HepG2 (cell line): ENCODE data around the gene RAB40C. TPM values are rescaled to one million over a fixed set of nuclear protein-coding genes. Genes with fewer than 3 reads are reported as not detected.

Experiments used
- CBFB ChIP-seq: sonication (generic); formaldehyde crosslinking; IDR thresholded peaks from 2 replicates; pipeline ENCODE4 v1.4.0; 2020; ENCODE audit warnings: missing genetic modification reagents
- CENPT ChIP-seq: sonication (generic); formaldehyde crosslinking; IDR thresholded peaks from 2 replicates; pipeline ENCODE4 v1.8.0; 2022; ENCODE audit warnings: low read depth, mild to moderate bottlenecking, moderate library complexity, missing genetic modification reagents
- HMG20A ChIP-seq: IDR thresholded peaks from 2 replicates; pipeline ENCODE4 v1.6.1; 2016; ENCODE audit warnings: borderline replicate concordance
- KDM5A ChIP-seq: fragments of 200-600 bp; sonication (generic); IDR thresholded peaks from 2 replicates; pipeline ENCODE4 v1.7.0; 2018; ENCODE audit warnings: antibody characterized with exemption, mild to moderate bottlenecking, low read length, borderline replicate concordance
- KDM5B ChIP-seq: sonication (generic); formaldehyde crosslinking; IDR thresholded peaks from 2 replicates; pipeline ENCODE4 v1.4.0; 2020; ENCODE audit warnings: missing genetic modification reagents, mild to moderate bottlenecking, borderline replicate concordance
- MIER2 ChIP-seq: IDR thresholded peaks from 2 replicates; pipeline ENCODE4 v1.6.1; 2016; ENCODE audit warnings: missing biosample characterization, missing genetic modification reagents
- MNT ChIP-seq: fragments of 450-650 bp; IDR thresholded peaks from 2 replicates; pipeline ENCODE4 v1.6.1; 2016
- POLR2A ChIP-seq, 2 experiments: IDR thresholded peaks; 2 replicates each; pipeline ENCODE4 v1.6.1; 2011; ENCODE audit warnings: low read depth in 2 of 2, low read length in 2 of 2, mild to moderate bottlenecking in 1 of 2, moderate library complexity in 1 of 2; ENCODE audit not compliant: insufficient read depth in 1 of 2
- RCOR2 ChIP-seq: IDR thresholded peaks from 2 replicates; pipeline ENCODE4 v1.6.1; 2016; ENCODE audit warnings: missing biosample characterization, missing genetic modification reagents
- SUZ12 ChIP-seq: fragments of 150-350 bp; IDR thresholded peaks from 2 replicates; pipeline ENCODE4 v1.6.1; 2014; ENCODE audit warnings: low read depth, low read length
- TFE3 ChIP-seq: IDR thresholded peaks from 2 replicates; pipeline ENCODE4 v1.6.1; 2016
- THRA ChIP-seq: sonication (generic); formaldehyde crosslinking; IDR thresholded peaks from 2 replicates; pipeline ENCODE4 v1.4.0; 2020; ENCODE audit warnings: missing genetic modification reagents, borderline replicate concordance
- XRCC5 ChIP-seq: fragments of 200-400 bp; formaldehyde crosslinking; optimal IDR thresholded peaks from 2 replicates; pipeline ENCODE3; 2017; ENCODE audit warnings: mild to moderate bottlenecking, low read length
- ZNF414 ChIP-seq: sonication (generic); formaldehyde crosslinking; IDR thresholded peaks from 2 replicates; pipeline ENCODE4 v1.5.0; 2020; ENCODE audit warnings: missing genetic modification reagents
- ZSCAN20 ChIP-seq: sonication (generic); formaldehyde crosslinking; IDR thresholded peaks from 2 replicates; pipeline ENCODE4 v1.4.0; 2020; ENCODE audit warnings: missing genetic modification reagents, mild to moderate bottlenecking, borderline replicate concordance
- ZSCAN29 ChIP-seq: sonication (generic); formaldehyde crosslinking; conservative IDR thresholded peaks from 2 replicates; pipeline ENCODE4 v1.4.0; 2020; ENCODE audit warnings: mild to moderate bottlenecking, missing genetic modification reagents
- polyA plus RNA-seq, 8 experiments: library from polyadenylated mRNA; depleted of rRNA in 3 of 8; stranded (reverse) in 7 of 8; unstranded in 1 of 8; fragments of >200 nt; fragmentation: Illumina TruSeq in 4 of 8; extraction: Trizol in 4 of 8; gene quantifications; 2 replicates each; pipeline versions ENCODE4 v1.2.1 to v1.2.3, GENCODE V29; 2011 to 2016; ENCODE audit warnings: low read depth in 4 of 8, missing spikeins in 1 of 8, mixed read lengths in 1 of 8; ENCODE audit not compliant: insufficient read depth in 1 of 8
- total RNA-seq, 5 experiments: library from RNA; depleted of rRNA; stranded (reverse); fragments of >200 nt; fragmentation: Illumina TruSeq; extraction: Trizol; gene quantifications; 2 replicates each; pipeline ENCODE4 v1.2.3, GENCODE V29; 2016; ENCODE audit warnings: low read depth in 1 of 5
- TF ChIP-seq, protein P1 (sequence below): sonication (generic); formaldehyde crosslinking; IDR thresholded peaks from 2 replicates; pipeline ENCODE4 v1.4.0; 2020; ENCODE audit warnings: missing genetic modification reagents
- TF ChIP-seq, protein P2 (sequence below): sonication (generic); formaldehyde crosslinking; IDR thresholded peaks from 2 replicates; pipeline ENCODE4 v1.4.0; 2020; ENCODE audit warnings: missing genetic modification reagents

The RAB40C gene
- total and polyA plus RNA-seq, 2 of the 13 experiments (the other 11 are each of a cell fraction or from before 2014, with no cell fraction given), result 7.7 to 11.5 TPM

DNA sequence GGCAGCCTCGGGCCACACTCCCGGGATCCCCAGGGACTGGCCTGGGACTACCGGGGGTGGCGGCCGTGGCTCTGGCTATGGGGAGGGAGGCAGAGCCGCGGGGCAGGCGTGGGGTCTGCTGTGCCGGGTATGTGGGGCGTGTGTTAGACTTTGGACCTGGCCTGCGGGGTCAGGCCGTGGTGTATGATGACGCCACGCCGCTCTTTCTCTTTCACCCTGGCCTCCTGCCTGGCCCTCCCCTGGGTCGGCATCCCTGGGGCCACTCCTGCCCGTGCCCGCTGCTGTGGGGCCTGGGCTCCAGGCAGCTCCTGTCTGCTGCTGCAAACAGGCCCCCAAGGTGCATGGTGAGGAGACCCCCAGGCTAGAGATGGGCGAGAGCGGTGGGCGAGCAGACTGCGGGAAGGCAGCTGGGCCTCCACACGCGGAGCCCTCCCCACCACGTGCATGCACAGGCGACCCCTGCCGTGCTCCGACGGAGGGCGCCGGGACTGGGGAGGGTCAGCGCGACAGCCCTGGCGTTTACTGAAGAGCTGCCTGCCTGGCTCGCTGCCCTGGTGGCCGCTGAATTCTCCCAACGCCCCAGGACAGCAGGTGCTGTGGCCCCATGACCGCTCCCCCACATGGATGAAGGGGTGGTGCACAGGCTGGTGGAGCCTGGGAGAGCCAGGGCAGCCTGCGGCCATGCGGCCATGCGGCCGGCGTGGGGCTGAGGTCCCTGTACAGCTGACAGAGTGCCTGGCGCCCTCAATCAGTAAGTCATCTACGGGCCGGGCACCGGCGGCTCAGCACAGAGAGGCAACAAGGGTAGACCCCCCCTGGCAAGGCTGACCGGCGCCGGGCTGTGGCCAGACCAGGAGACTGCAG, 46.3 kb upstream of the RAB40C start (continued):
- TF ChIP-seq, protein P1, sequence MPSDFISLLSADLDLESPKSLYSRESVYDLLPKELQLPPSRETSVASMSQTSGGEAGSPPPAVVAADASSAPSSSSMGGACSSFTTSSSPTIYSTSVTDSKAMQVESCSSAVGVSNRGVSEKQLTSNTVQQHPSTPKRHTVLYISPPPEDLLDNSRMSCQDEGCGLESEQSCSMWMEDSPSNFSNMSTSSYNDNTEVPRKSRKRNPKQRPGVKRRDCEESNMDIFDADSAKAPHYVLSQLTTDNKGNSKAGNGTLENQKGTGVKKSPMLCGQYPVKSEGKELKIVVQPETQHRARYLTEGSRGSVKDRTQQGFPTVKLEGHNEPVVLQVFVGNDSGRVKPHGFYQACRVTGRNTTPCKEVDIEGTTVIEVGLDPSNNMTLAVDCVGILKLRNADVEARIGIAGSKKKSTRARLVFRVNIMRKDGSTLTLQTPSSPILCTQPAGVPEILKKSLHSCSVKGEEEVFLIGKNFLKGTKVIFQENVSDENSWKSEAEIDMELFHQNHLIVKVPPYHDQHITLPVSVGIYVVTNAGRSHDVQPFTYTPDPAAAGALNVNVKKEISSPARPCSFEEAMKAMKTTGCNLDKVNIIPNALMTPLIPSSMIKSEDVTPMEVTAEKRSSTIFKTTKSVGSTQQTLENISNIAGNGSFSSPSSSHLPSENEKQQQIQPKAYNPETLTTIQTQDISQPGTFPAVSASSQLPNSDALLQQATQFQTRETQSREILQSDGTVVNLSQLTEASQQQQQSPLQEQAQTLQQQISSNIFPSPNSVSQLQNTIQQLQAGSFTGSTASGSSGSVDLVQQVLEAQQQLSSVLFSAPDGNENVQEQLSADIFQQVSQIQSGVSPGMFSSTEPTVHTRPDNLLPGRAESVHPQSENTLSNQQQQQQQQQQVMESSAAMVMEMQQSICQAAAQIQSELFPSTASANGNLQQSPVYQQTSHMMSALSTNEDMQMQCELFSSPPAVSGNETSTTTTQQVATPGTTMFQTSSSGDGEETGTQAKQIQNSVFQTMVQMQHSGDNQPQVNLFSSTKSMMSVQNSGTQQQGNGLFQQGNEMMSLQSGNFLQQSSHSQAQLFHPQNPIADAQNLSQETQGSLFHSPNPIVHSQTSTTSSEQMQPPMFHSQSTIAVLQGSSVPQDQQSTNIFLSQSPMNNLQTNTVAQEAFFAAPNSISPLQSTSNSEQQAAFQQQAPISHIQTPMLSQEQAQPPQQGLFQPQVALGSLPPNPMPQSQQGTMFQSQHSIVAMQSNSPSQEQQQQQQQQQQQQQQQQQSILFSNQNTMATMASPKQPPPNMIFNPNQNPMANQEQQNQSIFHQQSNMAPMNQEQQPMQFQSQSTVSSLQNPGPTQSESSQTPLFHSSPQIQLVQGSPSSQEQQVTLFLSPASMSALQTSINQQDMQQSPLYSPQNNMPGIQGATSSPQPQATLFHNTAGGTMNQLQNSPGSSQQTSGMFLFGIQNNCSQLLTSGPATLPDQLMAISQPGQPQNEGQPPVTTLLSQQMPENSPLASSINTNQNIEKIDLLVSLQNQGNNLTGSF (CRISPR knock-in tag), result no peak; the same call in 1 of the 2 replicates
- TF ChIP-seq THRA (CRISPR knock-in tag) (no peak), MIER2 (CRISPR knock-in tag) (0 out of 2 replicates have a peak, but pooled peaks have one; percentile 10), ZSCAN20 (CRISPR knock-in tag) (no peak), KDM5B (CRISPR knock-in tag) (peak; percentile 62), XRCC5 (peak; percentile 72), CBFB (CRISPR knock-in tag) (no peak), TFE3 (CRISPR knock-in tag) (no peak), ZSCAN29 (CRISPR knock-in tag) (no peak), MNT (no peak), SUZ12 (no peak), KDM5A (no peak), HMG20A (peak; percentile 29; the same call in 1 of the 2 replicates), ZNF414 (CRISPR knock-in tag) (0 out of 2 replicates have a peak, but pooled peaks have one; percentile 68), RCOR2 (CRISPR knock-in tag) (no peak), POLR2A (IDR thresholded peaks at IDR 0.05; ENCODE audit: insufficient read depth in 1 of 2, low read depth in 2 of 2, low read length in 2 of 2) (no peak; a peak in 2 of 4 replicates), CENPT (CRISPR knock-in tag) (no peak)
- TF ChIP-seq, protein P2, sequence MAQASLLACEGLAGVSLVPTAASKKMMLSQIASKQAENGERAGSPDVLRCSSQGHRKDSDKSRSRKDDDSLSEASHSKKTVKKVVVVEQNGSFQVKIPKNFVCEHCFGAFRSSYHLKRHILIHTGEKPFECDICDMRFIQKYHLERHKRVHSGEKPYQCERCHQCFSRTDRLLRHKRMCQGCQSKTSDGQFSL, result no peak
